ENCODE results near the gene TRPM3.
"Not testable (repeated sequence)": the region's sequence is repeated elsewhere in the genome, so short reads cannot be mapped to it uniquely, and the experiment has no call there.

TRPM3 gene

DNA sequence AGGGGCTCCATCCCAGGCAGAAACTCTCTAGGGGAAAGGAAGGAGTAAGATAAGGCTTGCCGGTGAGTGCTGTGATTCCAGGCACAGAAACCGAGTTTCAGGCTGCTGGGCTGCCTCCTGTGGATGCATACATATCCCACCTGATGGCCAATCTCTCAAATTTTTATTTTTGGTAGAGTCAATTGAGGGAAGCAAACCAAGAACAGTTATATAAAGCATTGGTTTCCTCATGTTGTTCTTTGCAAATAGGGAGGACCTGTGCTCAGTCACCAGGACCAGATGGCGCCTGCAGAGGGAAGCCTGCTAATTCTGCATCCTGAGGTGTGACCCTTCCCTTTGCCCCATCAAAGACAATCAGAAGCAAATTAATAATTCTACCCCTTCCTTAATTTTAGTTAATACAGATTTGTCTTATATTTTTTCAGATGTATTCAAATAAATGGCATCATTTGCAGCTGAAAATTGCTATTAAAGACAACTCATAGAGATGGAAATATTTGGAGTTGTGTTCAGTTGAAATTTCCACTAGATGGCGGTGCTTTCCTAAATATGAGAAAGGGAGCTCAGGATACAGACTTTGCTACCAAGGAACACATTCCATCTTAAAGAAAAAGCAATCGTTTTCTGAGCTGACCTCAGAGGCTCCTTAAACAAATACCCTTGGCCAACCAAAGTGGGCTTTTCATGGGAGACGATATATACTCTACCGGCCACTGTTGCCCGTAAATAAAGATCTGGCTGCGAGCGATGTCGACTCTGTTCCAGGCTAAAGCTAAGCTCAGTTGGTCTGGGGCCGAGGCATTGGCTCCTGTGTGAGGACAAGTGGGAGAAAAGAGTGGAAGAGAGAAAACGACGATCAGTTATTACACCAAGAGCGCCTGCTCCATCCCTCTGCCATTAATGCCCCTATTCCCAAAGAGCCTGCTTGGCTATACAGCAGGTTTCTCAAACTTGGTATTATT, 481.3 kb downstream of the TRPM3 start:
- no peak for DNase-seq

DNA sequence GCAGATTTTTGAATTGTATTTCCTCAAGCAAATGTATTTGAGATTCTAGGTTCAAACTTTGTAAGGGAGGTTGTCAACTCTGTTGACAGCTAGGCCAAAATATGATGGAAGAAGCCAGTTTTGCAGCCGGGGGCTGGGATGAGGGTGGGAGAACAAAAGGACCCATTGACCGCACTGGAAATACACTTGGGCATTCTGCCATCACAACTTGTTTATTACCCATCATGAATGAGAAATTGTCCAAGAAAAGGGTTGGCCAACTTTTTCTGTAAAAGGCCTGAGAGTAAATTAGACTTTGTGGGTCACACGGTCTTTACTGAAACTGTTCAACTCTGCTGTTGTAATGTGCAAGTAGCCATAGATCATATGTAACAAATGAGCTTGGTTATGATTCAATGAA, 485.6 kb downstream of the TRPM3 start:
- no peak for DNase-seq

DNA sequence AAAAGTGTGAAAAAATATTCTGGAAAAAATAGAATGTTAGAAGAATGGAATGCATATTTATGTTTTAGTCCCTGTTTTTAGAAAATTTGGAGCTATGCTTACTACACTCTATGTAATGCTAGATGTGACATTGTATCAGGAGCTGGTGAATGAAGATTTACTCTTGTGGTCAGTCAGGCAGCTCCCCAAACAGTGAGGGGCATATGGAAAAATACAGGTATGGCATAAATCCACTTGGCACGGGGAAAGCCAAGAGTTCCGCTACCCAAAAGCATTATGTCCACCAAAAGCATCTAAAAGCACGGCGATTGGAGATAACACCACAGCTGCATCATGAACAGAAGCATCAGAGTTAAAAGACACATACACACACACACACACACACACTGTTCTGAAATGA, 486.7 kb downstream of the TRPM3 start:
- no peak for DNase-seq

DNA sequence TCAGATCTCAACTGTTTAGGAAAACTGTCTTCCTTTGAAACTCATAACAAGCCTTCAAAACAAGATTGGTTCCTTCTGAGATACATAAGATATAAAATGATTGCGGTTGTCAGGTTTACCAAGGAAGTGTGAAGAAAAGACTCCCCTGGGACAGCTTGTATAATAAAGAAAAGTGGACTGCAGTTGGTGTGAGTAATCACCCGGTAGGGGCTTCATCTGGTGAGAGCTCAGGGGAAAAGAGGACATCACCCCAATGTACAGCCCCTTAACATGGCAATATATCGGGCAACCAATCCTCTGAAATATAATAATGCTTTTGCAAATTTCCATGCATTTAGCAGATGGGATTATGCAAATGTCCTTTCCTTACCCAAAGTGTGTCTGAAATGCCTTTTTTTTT, 490.4 kb downstream of the TRPM3 start:
- no peak for DNase-seq

DNA sequence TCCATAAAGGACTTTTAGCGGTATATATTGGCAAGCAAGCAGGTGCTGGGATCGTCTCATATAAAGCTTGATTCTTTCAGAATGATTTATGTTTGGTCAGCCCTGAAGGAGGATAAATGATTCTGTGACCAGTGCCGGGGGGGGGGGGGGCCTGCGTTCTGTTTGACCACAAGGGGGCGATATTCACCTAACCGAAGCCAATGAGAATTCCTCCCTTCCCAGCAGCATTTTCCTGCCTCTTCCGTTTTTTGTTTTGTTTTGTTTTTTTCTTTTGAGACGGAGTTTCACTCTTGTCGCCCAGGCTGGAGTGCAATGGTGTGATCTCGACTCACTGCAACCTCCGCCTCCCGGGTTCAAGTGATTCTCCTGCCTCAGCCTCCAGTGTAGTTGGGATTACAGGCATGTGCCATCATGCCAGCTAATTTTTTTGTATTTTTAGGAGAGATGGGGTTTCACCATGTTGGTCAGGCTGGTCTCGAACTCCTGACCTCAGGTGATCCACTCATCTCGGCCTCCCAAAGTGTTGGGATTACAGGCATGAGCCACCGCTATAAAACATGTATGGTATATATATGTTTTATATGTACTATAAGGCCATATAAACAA, 492.2 kb downstream of the TRPM3 start:
- DNase-seq: not testable (repeated sequence)

DNA sequence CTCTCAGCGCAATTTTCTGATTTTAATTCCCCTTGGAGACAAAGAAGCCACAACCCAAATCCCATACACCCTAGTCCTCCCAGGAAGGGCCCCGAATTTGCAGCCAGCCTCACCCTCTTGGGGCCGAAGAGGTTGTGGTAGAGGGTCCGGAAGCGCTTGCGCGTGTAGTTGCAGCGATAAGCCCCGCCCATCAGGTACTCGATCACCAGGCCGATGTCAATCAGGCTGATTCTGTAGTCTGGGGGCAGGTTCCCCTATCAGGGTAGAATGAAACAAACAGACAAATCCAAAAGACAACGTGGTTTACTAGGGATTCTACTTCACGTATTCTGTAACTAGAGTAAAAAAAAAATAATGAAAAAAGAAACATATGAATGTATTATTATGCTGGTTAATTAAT, 496.3 kb downstream of the TRPM3 start:
- DNase-seq: no peak

DNA sequence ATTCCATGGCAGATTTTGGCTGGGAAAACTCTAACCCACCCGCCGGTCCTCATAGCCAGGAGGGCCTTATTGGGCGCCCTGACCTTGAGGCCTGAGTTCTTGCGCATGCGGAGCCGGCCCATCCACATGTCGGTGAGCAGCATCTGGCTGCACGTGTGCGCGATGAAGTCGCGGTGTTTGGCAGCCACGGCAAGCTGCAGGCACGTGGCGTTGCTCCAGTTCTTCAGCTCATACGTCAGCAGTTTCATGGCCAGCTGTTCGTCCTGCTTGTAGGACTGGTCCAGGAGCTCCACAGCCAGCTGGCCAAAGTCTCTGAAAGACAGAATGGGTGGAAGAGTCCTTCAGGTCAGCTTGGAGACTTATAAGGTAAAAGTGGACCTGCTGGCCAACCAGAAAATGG, 502.6 kb downstream of the TRPM3 start:
- DNase-seq: no peak

DNA sequence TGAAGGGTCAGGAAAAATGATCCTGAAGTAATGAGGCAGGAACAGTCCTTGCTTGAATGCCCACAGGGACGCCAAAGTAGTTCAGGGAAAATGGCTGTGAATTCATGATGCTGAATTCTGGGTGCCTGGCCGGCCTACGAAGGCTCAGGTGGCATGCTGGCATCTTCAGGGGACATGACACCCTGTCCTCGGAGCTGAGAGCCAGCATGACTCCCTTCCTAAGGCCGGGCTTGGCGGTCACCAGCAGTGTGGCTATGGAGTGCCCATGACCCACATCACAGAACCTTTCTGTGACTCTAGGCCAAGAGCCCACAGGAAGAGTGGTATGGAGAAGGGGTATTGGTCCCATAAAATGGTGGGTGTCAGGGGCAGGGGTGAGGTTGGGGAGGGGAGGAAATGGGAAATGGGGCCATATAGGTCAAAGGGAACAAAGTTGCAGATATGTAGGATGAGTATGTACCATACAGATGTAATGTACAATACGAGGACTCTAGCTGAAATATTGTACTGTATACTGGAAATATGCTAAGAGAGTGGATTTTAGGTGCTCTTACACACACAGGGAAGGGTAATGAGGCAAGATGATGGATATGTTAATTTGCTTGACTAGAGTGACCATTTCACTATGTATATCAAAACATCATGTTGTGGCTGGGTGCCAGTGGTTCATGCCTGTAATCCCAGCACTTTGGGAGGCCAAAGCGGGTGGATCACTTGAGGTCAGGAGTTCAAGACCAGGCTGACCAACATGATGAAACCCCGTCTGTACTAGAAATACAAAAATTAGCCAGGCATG, 504.2 kb downstream of the TRPM3 start:
- DNase-seq: no peak

DNA sequence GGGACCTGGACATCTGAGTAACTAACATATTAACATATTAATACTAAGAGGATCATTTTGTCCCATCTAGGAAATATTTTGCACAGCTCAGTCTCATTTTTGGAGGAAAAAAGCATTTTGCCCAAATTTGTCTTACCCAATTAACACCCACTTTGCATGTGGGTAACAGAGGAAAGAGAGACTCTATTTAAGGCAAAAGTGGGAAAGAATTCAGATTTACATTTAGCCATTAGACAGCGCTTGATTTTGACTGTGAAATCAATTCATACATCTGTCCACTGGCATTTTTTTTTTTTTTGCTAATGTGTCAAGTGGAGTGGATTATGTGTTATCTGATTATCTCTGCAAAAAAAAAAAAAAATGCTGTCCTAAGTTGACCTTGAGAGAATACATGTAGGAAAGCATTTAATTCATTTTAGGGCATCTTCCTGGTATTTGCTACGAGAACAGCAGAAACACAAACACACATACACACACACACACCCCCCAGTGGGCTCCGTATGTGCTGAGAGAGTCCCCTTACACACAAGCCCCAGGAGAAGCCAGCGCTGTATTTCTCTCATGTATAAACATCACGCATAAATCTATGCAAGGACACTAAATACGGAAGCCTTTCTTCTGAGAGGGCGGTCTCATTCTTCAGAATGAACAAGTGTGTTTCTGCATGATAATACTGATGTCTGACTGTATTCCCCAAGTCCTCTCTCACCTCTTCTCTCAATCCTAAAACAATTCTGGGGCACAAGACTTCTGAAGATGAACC, 505.0 kb downstream of the TRPM3 start:
- DNase-seq: no peak

DNA sequence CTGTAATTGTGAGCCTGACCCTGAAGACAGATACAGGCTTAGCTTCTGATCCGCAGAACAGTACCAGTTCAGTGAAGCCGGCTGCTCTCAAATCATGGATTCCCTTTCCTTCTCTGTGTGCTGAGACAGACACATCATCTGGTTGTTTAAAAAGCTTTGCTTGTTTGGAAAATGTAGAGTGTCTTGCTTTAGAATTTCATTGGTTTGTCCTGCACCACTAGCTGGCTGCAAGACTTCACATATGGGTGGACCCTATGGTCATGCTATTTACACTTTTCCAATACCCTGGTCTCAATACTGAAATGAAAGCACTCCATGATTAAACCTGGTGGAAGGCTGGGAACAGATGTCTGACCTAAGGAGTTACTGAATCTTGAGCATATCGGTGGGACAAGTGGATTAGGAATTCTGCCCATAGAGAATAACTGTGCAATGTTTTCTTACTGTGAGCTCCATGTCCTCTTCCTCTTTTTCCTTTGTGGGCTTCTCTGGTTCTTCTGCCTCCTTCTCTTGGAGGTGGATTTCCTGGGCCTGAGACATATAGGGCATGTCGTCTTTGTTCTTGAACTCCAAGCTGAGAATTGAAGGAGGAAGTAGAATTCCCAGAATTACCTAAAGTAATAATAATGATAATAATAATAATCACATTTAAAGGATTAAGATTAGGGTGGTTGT, 505.8 kb downstream of the TRPM3 start:
- no peak for DNase-seq

DNA sequence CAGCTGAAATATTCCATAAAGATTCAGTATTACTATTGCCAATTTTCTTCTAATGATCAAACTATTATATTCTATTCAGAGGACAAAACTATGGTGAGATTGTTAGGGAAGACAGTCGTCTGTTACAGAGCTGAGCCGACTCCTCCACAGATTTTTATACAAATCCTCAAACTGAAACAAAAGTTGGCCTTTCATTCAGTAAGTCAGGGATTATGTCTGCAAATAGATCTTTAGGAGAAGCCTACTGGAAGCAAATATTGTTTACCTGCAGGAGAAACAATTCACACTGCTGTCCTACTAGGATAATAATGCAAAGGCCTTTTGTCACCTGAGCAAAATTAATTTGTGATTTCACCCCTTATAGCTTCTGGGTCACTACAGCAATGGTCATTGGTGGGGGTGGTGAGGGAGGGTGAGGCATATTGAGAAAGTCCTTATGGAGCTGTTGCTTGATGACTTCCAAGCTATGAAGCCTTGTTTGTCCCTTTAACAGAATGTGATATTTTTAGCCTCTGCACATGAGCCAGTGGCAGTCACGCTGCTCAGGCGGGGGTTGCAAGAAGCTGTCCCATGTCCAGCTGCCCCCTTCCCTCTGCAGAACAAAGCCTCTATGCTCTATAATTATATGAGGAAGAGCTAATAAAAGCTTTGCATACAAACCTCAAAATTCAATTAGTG, 506.5 kb downstream of the TRPM3 start:
- no peak for DNase-seq

DNA sequence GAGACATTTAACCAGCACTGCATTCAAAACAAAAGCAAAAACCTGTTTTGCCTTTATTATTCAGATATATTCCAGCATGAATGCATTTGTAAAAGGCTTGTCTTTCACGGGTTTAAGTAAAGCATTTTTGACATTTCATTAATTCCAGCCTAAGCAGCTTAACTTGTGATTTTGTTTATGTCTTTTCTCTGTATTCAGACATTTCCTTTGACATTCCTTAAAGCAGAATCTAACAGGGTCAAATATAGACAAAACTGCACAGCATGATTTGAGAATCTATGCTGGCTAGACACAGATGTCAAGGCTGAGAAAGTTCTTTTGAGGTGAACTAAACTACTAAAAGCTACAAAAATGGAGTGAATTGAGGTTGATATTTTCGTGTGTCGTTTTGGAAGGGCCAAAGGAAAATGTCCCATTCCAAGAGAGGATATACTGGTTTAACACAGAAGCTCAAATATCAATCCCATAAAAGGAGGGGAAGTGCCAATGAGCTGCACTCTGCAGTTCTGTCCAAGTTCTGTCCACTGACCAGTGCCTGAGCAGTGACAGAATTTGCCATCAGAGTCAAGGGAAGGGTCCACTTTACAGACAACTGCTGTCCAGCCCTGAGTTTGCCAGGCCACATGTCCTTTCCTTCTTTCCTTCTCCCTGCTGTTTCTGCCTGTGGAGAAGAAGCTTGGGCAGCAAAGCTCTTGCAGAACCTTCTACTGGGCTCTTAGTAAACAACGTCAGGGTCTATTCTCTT, 508.2 kb downstream of the TRPM3 start:
- no peak for DNase-seq

DNA sequence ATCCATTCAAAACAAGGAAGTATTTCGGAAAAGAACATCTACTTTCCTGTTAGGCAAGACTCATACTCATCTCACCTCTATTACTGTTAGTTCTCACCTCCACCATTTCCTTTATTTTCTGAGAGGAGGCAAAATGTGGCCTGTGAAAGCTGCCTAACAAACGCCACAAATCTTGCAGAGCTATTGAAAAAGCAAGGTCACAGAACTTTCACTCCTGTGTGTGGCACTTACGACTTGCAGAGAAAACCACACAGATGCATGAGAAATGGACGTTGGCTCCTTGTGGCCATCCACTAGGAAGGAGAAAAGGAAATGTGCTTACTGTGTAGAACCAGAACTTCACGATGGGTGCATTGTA, 511.2 kb downstream of the TRPM3 start:
- DNase-seq: no peak

DNA sequence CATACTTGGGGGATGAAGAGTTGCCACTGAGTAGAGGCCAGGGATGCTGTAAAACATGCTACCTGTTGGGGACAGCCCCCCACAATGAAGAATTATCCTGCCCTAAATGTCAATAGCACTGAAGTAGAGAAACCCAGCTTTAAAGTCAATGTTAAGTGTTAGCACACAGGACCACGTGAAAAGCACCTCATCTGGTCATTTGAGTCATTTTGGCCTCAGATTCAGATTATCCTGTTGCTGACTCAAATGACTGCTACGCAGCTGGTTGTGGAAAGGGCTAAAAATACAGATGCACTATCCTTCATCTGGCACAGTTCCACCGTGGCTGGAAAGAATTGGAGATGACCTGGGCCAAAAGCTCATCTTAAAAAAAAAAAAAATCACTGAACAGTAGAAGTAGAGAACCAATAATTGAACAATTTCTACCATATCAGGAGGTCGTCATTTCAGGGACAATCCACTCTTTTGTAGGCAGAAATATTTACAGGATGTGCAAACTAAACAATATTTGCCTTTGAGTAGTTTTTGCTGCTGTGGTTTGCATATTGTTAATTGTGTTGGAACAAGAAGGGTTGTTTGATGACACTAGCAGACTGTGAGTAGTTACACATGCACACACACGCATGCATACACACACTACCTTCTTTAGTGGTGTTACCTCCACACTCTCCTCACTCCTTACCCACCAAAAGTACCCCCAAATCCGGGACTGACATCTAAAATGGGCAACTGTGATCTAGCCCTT, 511.7 kb downstream of the TRPM3 start:
- no peak for DNase-seq

DNA sequence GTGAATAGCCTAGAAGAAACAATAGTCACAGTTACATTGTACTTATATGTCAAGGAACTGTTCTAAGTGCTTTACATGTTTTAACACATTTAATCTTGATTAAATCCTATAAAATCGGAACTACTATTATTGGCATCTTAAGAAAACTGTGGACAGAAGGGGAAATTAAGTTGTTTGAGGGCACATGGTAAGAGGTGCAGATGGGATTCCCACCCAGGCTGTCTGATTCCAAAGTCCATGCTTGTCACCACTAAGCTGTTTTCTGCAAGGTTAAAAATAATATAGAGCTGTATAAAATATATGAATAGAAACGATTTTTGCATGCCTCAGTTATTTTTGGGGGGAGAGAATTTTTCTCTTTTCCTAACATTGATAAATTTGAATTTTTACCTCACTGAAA, 512.4 kb downstream of the TRPM3 start:
- DNase-seq: no peak

DNA sequence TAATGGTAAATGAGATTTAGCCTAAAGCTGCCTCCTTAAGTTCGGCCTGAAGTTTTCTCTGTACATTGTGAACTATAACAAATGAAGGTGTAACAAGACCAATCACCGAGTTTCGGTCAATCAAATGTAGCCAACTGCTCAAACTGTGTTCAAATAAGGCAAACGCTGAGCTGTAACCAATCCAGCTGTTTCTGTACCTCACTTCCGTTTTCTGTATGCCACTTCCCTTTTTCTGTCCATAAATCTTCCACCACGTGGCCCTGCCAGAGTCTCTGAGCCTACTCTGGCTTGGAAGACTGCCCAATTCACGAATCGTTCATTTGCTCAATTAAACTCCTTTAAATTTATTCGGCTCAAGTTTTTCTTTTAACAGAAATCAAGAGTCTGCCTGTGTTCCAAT, 513.5 kb downstream of the TRPM3 start:
- DNase-seq: no peak

DNA sequence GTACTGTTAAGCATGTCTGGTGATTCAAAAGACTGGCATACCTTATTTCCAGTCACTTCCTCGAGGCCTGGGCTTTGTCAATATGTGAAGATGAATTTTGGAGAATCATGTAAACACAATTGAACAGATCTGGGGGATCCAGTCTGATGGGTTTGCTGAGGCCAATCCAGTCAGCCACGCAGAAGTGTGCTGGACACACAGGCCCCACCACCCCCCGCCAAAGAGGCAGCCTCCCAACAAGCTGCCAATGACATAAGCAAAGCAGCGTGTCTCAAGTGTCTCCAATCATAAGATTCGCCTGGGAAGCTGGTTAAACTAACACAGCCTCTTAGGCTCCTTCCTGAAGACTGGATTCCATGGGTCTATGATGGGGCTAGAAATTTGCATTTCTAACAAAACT, 514.1 kb downstream of the TRPM3 start:
- no peak for DNase-seq

DNA sequence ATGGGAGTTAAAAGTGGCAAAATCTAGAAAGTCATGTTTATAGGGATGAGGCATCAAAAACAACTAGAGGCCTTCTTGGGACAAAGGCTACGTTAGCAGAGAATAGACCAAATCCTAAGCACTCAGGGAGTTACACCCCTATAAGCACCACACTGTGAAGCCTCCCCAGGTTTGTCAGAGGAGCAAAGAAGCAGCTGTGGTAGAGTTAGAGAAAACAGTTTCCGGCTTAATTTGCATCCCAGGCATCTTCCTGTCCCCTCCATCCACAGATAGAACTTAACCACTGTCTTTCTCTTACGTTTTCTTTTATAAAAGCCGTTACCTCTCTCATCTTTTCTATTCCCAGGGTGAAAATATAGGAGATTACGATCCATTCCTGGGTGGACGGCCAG, 518.4 kb downstream of the TRPM3 start:
- no peak for DNase-seq

DNA sequence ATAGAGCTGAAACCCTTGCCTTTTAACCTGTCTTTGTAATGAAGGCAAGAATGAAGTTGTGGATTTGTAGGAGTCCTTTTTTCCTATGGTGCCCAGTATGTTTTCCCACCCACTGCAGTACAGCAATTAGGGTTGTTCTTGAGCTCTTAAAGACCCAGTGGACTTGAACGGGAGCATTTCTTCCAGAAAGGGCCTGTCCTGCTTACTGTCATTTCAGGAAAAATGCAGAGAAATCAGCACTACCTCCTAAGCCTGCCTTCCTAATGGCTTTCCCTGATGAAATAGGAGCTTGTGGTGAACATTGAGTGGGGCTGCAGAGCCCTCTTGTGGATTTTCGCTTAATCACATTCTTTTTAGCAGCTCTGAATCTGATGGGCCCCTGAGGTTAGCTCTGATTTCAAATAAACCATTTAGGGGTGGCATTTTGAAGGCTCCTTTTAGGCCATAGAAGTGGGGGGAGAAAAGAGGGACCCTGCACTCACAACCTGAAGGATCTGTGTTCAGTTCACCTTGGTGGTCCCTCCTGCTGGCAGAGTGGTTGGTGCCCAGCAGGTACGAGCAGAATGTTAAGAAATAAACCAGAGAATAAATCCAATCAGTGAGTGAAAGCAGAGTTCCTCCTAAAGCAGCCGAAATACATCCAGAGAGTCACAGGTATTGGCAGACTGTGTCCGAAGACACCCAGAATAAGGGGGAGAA, 519.0 kb downstream of the TRPM3 start:
- DNase-seq: peak; percentile 41
